Measurements from ENCODE around the gene PRKCQ. TPM values are rescaled to one million over a fixed set of nuclear protein-coding genes. Genes with fewer than 3 reads are reported as not detected.
A peak's percentile ranks its signal among the peaks of the same experiment; 100 is the strongest.

Gene PRKCQ
- total RNA-seq, 2 donors from 2014 or later, result 66.3 to 70.0 TPM

- ATAC-seq (no peak), DNase-seq (no peak)
- H3K27me3 Mint-ChIP-seq, result no peaks in the 10 kb centered on the region
- H3K9me3 ChIP-seq (ENCODE audit: control insufficient read depth, low read length, poor library complexity, severe bottlenecking), result no peaks in the 10 kb centered on the region
- no peak overlapping the region for H3K27ac Mint-ChIP-seq
- peaks cover 10% of the 10 kb centered on the region for H3K36me3 Mint-ChIP-seq (ENCODE audit: low read depth)
- peaks cover 13% of the 10 kb centered on the region for H3K4me1 Mint-ChIP-seq
- no peak overlapping the region for H3K4me3 Mint-ChIP-seq
Measured at GRCh38 chr10:6426317-6426716, 153.8 kb downstream of the PRKCQ start.

- ATAC-seq, result peak; percentile 48
- H3K36me3 Mint-ChIP-seq (ENCODE audit: low read depth), result peaks cover 3% of the 10 kb centered on the region
- H3K9me3 ChIP-seq (ENCODE audit: control insufficient read depth, low read length, poor library complexity, severe bottlenecking), result no peaks in the 10 kb centered on the region
- H3K27me3 Mint-ChIP-seq, result no peaks in the 10 kb centered on the region
- DNase-seq, result no peak
- H3K4me1 Mint-ChIP-seq, result peaks cover 13% of the 10 kb centered on the region
- H3K27ac Mint-ChIP-seq, result peak overlapping the region; percentile 78
- H3K4me3 Mint-ChIP-seq, result no peak overlapping the region
Measured at GRCh38 chr10:6423413-6424170, 156.5 kb downstream of the PRKCQ start.

- Mint-ChIP-seq H3K27ac (peak overlapping the region; percentile 78), H3K4me1 (peaks cover 13% of the 10 kb centered on the region), H3K4me3 (no peak overlapping the region), H3K27me3 (no peaks in the 10 kb centered on the region), H3K36me3 (ENCODE audit: low read depth) (peaks cover 3% of the 10 kb centered on the region)
- DNase-seq, result no peak
- no peak for ATAC-seq
- H3K9me3 ChIP-seq (ENCODE audit: control insufficient read depth, low read length, poor library complexity, severe bottlenecking), result no peaks in the 10 kb centered on the region
Measured at GRCh38 chr10:6423004-6423403, 157.1 kb downstream of the PRKCQ start.

DNA sequence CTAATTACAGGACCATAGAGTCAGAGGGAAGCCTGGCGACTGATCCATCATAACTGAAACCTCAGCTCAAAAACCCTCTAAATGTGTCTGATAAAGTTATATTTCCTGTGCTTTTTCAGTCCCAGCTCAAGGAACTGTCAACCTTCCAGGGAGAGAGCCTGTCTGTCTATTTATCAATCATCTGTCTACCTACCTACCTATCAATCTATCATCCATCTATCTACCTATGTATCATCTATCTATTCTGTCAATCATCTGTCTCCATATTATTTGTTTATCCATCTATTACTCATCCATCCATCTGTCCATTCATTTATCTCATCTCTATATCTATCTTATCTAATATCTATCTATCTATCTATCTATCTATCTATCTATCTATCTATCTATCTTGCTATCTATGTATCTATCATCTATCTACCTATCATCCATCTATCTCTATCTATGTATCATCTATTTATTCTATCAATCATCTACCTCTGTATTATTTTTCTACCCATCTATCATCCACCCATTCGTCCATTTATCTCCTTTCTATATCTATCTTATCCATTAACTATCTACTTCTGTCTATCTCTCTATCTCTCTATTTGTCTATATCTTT, 161.4 kb downstream of the PRKCQ start:
- DNase-seq (no peak), ATAC-seq (no peak)
- H3K9me3 ChIP-seq (ENCODE audit: control insufficient read depth, low read length, poor library complexity, severe bottlenecking), result no peaks in the 10 kb centered on the region
- Mint-ChIP-seq H3K27ac (no peak overlapping the region), H3K36me3 (ENCODE audit: low read depth) (no peaks in the 10 kb centered on the region), H3K27me3 (no peaks in the 10 kb centered on the region), H3K4me1 (peaks cover 5% of the 10 kb centered on the region), H3K4me3 (no peak overlapping the region)

GRCh38 chr10:6418167-6418566, 161.9 kb downstream of the PRKCQ start:
- H3K4me3 Mint-ChIP-seq, result no peak overlapping the region
- no peaks in the 10 kb centered on the region for H3K9me3 ChIP-seq (ENCODE audit: control insufficient read depth, low read length, poor library complexity, severe bottlenecking)
- no peaks in the 10 kb centered on the region for H3K36me3 Mint-ChIP-seq (ENCODE audit: low read depth)
- ATAC-seq (no peak), DNase-seq (no peak)
- H3K4me1 Mint-ChIP-seq, result peaks cover 4% of the 10 kb centered on the region
- no peaks in the 10 kb centered on the region for H3K27me3 Mint-ChIP-seq
- H3K27ac Mint-ChIP-seq, result no peak overlapping the region

GRCh38 chr10:6416892-6417512, 163.1 kb downstream of the PRKCQ start:
- H3K9me3 ChIP-seq (ENCODE audit: control insufficient read depth, low read length, poor library complexity, severe bottlenecking), result no peaks in the 10 kb centered on the region
- no peak overlapping the region for H3K27ac Mint-ChIP-seq
- no peak overlapping the region for H3K4me3 Mint-ChIP-seq
- no peaks in the 10 kb centered on the region for H3K27me3 Mint-ChIP-seq
- no peaks in the 10 kb centered on the region for H3K36me3 Mint-ChIP-seq (ENCODE audit: low read depth)
- ATAC-seq (peak; percentile 81), DNase-seq (no peak)
- H3K4me1 Mint-ChIP-seq, result no peaks in the 10 kb centered on the region

DNA sequence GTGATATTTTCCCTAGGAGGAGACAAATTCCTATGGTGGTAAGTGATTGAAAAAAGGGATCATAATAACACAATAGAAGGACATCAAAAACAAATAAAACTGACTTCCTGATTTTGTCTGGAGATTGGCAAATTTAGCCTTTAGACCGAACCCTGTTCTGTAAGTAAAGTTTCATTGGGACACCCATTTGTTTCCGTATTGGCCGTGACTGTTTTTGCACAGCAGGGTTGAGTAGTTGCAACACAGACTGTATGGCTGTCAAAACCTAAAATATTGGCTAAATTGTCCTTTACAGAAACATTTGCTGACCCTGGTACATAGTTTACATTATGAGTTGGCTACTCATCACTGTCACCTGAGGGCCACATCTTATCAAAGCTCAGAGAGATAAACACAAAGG, 168.6 kb downstream of the PRKCQ start:
- no peak for ATAC-seq

GRCh38 chr10:6410830-6411229, 169.2 kb downstream of the PRKCQ start:
- Mint-ChIP-seq H3K4me1 (peaks cover 32% of the 10 kb centered on the region), H3K27ac (peak overlapping the region; percentile 99), H3K4me3 (peak overlapping the region; percentile 93), H3K27me3 (no peaks in the 10 kb centered on the region), H3K36me3 (ENCODE audit: low read depth) (peaks cover 2% of the 10 kb centered on the region)
- H3K9me3 ChIP-seq (ENCODE audit: control insufficient read depth, low read length, poor library complexity, severe bottlenecking), result no peaks in the 10 kb centered on the region
- ATAC-seq (no peak), DNase-seq (no peak)

More for the DNA sequence above, 168.6 kb downstream of the PRKCQ start:
- Mint-ChIP-seq H3K4me1 (peaks cover 32% of the 10 kb centered on the region), H3K36me3 (ENCODE audit: low read depth) (peaks cover 2% of the 10 kb centered on the region), H3K27ac (peak overlapping the region; percentile 99), H3K4me3 (no peak overlapping the region), H3K27me3 (no peaks in the 10 kb centered on the region)
- H3K9me3 ChIP-seq (ENCODE audit: control insufficient read depth, low read length, poor library complexity, severe bottlenecking), result no peaks in the 10 kb centered on the region
- no peak for DNase-seq

DNA sequence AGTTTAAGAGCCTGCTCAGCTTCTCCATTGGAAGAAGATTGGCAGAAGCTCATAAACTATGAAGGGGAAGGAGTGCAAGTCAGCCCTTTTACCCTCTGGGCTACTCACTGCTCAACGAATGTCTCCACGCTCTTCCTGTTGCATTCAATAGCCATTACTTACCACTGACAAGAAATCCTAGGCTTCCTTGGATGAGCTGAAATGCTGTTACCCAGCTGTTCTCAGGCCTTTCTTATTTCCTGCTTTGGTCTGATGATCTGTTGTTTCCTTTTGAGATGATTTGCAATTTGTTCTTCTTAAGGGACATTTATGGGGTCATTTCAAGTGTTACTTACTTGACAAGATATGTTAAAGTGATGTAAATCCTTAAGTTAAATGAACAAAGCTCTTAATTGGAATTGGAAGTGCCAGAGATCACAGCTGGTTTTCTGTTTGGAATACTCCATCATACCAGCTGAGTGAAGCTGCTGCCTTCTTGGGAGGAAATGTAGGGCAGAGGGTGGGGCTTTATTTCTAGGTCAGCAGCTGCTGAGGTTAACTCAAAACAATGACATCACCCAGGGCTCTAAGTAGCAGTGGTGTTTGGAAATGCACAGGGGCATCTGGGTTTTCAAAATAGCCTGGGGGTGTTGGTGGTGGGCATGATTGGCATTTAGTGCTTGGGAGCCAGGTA, 170.0 kb downstream of the PRKCQ start:
- peaks cover 2% of the 10 kb centered on the region for H3K36me3 Mint-ChIP-seq (ENCODE audit: low read depth)
- no peaks in the 10 kb centered on the region for H3K27me3 Mint-ChIP-seq
- peak overlapping the region; percentile 93 for H3K4me3 Mint-ChIP-seq
- peaks cover 32% of the 10 kb centered on the region for H3K4me1 Mint-ChIP-seq
- peak; percentile 96 for ATAC-seq
- peak; percentile 19 to 48 (median 41) for DNase-seq
- H3K27ac Mint-ChIP-seq, result peak overlapping the region; percentile 99
- H3K9me3 ChIP-seq (ENCODE audit: control insufficient read depth, low read length, poor library complexity, severe bottlenecking), result no peaks in the 10 kb centered on the region

DNA sequence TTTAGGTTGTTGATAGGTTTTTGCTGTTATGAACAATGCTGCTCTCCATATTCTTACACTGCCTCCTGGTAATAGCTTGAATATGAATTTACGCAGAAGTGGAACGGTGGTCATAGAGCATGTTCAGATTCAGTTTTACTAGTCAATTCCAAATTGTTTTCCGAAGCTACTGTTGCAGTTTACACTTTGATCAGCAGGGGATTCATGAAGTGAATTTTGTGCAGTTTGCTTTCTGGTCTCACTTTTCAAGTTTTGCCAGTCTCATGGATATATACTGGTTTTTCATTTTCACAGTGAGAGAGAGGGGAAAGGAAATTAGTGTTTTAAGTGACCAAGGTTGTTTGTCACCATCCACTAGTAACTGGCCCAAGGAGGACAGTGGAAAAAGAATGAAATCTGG, 171.3 kb downstream of the PRKCQ start:
- peak overlapping the region; percentile 99 for H3K27ac Mint-ChIP-seq

DNA sequence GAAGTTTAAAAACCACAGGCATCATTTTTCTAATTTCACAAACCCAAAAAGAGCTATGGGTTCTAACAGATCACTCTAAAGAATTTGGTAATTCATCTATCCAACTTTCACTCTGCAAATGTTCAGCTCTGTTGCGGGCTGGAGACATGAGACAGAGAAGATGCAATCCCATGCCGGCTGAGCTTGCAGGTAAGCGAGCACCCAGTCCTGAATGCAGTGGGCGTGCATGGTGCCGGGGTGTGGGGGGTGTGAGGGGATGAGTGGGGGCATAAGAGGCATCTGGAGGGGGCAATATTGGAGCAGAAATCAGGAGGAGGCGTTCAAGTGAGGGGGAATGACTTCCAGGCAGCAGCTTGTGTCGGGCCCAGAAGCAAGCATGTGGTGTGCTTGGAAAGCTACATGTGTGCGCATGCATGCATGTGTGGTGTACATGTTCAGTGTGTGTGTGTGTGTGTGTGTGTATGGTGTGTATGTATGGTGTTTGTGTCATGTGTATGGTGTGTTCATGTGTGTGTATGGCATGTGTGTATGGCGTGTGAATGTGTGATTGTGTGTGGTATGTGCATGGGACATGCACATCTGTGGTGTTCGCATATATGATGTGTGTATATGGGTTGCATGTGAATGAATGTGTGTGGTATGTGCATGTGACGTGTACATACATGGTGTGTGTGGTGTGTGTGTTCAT, 172.9 kb downstream of the PRKCQ start:
- peak; percentile 1 for ATAC-seq
- H3K4me1 Mint-ChIP-seq, result peaks cover 45% of the 10 kb centered on the region
- no peak for DNase-seq
- H3K36me3 Mint-ChIP-seq (ENCODE audit: low read depth), result peaks cover 2% of the 10 kb centered on the region
- H3K27ac Mint-ChIP-seq, result peak overlapping the region; percentile 80
- peak overlapping the region; percentile 84 for H3K4me3 Mint-ChIP-seq
- H3K9me3 ChIP-seq (ENCODE audit: control insufficient read depth, low read length, poor library complexity, severe bottlenecking), result no peaks in the 10 kb centered on the region
- H3K27me3 Mint-ChIP-seq, result no peaks in the 10 kb centered on the region

More for the DNA sequence above, 171.3 kb downstream of the PRKCQ start:
- Mint-ChIP-seq H3K4me1 (peaks cover 40% of the 10 kb centered on the region), H3K36me3 (ENCODE audit: low read depth) (peaks cover 2% of the 10 kb centered on the region), H3K4me3 (peak overlapping the region; percentile 66), H3K27me3 (no peaks in the 10 kb centered on the region)
- ATAC-seq (no peak), DNase-seq (no peak)
- no peaks in the 10 kb centered on the region for H3K9me3 ChIP-seq (ENCODE audit: control insufficient read depth, low read length, poor library complexity, severe bottlenecking)

DNA sequence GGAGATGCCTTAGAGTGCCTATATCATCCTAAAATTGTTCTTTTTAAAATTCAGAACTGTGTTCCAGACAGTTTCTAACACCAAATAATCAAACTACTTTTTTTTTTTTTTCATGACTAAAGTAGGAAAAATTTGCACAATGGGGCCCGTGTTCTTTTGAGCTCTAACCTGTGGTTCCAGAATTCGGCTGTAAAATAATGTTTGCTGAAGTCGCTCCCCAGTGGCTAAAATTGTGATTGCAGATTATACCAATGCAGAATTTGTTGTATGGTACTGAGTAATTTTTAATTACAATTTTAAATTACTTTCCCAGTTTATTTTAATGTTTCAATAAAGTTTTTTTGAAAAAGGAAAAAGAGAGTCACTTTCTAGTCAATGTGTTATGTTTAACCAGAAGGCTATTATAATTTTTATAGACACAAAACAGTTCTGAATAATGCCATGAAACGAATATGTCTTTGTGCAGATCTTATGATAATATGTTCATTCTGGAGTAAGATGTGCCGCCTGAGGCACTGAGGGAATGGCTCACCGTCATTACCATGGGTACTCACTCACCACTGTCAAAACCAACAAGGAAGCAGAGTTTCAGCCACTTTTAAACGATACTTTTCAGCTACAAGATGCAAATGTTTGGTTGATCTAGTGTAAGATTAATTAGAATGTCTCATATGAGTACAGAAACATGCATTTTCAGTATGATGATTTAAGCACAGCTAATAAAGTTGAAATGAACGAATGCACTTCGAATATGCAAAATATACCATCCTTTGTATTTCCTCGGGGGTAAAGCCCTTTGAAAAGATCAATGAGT, 173.6 kb downstream of the PRKCQ start:
- DNase-seq (no peak), ATAC-seq (peak; percentile 2)
- H3K27ac Mint-ChIP-seq, result peak overlapping the region; percentile 80
- no peaks in the 10 kb centered on the region for H3K9me3 ChIP-seq (ENCODE audit: control insufficient read depth, low read length, poor library complexity, severe bottlenecking)
- peaks cover 51% of the 10 kb centered on the region for H3K4me1 Mint-ChIP-seq
- H3K4me3 Mint-ChIP-seq, result peak overlapping the region; percentile 84
- H3K27me3 Mint-ChIP-seq, result no peaks in the 10 kb centered on the region
- H3K36me3 Mint-ChIP-seq (ENCODE audit: low read depth), result peaks cover 2% of the 10 kb centered on the region
